UCSD-AML1 (cell line): ENCODE results near the gene SMTNL1.
A peak's percentile ranks its signal among the peaks of the same experiment; 100 is the strongest.
"Not testable (repeated sequence)": the region's sequence is repeated elsewhere in the genome, so short reads cannot be mapped to it uniquely, and the experiment has no call there.

ENCODE experiments used
- DNase-seq: peaks from one replicate; lab custom pipeline; 2025; ENCODE audit not compliant: unreplicated experiment; lab: John Stamatoyannopoulos, UW

SMTNL1 gene

GRCh38 chr11:57508341-57509170, 28.8 kb upstream of the SMTNL1 start:
- no peak for DNase-seq

- DNase-seq: no peak
These were observed 25.5 kb upstream of the SMTNL1 start for GRCh38 chr11:57511741-57512430.

- peak; percentile 17 for DNase-seq
These were observed 24.5 kb upstream of the SMTNL1 start for GRCh38 chr11:57512646-57513451.

GRCh38 chr11:57513452-57513795, 24.0 kb upstream of the SMTNL1 start:
- DNase-seq: no peak

- DNase-seq: peak; percentile 56
These were observed 23.4 kb upstream of the SMTNL1 start for GRCh38 chr11:57513911-57514537.

GRCh38 chr11:57514538-57515331, 22.7 kb upstream of the SMTNL1 start:
- DNase-seq: peak; percentile 56

GRCh38 chr11:57515332-57516060, 21.9 kb upstream of the SMTNL1 start, which contains the start of gene SLC43A1:
Gene SLC43A1, minus strand, starts transcription at chr11:57515702. Its CDS starts 1,591 bp downstream, at chr11:57514111.
- DNase-seq: peak; percentile 62

- no peak for DNase-seq
These were observed 21.3 kb upstream of the SMTNL1 start for GRCh38 chr11:57516061-57516443.

- no peak for DNase-seq
These were observed 16.3 kb upstream of the SMTNL1 start for GRCh38 chr11:57521116-57521515.

GRCh38 chr11:57523419-57523818, 14.0 kb upstream of the SMTNL1 start:
- DNase-seq: no peak

GRCh38 chr11:57527056-57527631, 10.3 kb upstream of the SMTNL1 start:
- DNase-seq: peak; percentile 50

- DNase-seq: no peak
These were observed 8.4 kb upstream of the SMTNL1 start for GRCh38 chr11:57529012-57529411.

- DNase-seq: no peak
These were observed 7.2 kb upstream of the SMTNL1 start for GRCh38 chr11:57530215-57530595.

- peak; percentile 95 for DNase-seq
These were observed 6.5 kb upstream of the SMTNL1 start, which contains the start of gene TIMM10 for GRCh38 chr11:57530596-57531507. Gene TIMM10, minus strand, starts transcription at chr11:57530754. Its CDS starts 565 bp downstream, at chr11:57530189.

- DNase-seq: not testable (repeated sequence)
These were observed 2.9 kb upstream of the SMTNL1 start for GRCh38 chr11:57534449-57534848.

- DNase-seq: no peak
These were observed 1.9 kb downstream of the SMTNL1 start for GRCh38 chr11:57539342-57539741.

GRCh38 chr11:57541169-57541568, 3.8 kb downstream of the SMTNL1 start:
- no peak for DNase-seq

GRCh38 chr11:57542582-57542981, 5.2 kb downstream of the SMTNL1 start:
- no peak for DNase-seq
